Jurkat, Clone E6-1 (cell line): Measurements from ENCODE around the gene ANKRD44.
A peak's percentile ranks its signal among the peaks of the same experiment; 100 is the strongest.

Experiments
- DNase-seq: peaks from one replicate; pipeline ENCODE4 v3.0.0-alpha.2; 2011; ENCODE audit warnings: low read depth, low spot score
- H3K4me3 ChIP-seq: 2 replicates; pipeline ENCODE4 v1.5.1; 2011; ENCODE audit warnings: mild to moderate bottlenecking, low read length, control low read depth, moderate library complexity

Gene ANKRD44

DNA sequence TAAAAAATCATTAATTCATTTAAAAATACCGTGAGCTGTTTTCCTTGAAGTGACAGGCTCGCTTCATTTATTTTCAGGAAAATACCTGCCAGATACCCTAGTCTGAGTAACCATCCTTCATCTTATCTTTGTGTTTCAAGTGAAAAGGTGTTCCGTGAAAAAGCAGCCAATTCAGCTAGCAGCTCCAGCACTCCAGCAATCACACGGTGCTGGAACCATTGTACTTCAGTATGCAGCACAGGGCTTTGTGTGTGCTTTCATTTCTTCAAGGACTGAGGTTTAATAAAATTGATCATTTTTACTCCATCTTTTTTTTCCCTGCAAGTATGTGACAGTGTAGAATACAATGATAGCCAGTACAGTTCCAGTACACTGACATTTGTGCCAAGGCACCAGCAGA is 344.9 kb downstream of the ANKRD44 start:
- DNase-seq = no peak
- H3K4me3 ChIP-seq = no peak overlapping the region

DNA sequence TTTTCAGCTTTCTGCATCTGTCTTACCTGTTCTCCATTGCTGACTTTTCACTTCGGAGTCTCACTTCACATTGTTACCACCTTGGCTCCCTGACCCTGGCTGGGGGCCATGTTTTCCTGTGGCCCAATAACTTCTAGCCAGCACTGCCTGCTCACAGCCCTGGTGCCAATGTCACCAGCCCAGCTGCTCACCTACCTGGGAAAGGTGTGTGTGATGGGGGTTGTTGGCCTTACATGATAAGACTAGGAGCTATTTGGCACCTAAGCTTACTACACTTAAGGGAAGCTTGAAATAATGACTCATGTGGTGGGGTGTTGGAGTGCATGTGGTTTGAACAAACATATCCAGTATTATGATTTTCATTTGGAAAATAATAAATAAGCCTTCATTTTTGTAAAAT is 346.6 kb downstream of the ANKRD44 start:
- no peak for DNase-seq
- H3K4me3 ChIP-seq = no peak overlapping the region

DNA sequence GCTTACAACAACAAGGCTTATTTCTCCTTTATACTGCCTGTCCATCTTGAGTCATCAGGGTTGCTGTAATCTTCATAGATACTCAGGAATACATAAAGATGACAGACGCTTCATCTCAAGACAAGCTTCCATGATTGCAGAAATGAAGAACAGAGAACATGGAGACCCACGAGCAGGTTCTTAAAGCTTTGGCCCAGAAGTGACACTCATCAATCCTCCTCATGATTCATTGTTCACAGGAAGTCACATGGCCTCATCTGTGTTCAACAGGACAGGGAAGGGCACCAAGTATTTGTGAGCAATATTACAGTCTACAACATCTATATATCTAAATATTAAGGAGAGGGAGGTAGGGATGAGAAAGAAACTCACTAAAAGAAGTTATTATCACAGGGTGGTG is 347.5 kb downstream of the ANKRD44 start:
- DNase-seq = no peak
- no peak overlapping the region for H3K4me3 ChIP-seq

DNA sequence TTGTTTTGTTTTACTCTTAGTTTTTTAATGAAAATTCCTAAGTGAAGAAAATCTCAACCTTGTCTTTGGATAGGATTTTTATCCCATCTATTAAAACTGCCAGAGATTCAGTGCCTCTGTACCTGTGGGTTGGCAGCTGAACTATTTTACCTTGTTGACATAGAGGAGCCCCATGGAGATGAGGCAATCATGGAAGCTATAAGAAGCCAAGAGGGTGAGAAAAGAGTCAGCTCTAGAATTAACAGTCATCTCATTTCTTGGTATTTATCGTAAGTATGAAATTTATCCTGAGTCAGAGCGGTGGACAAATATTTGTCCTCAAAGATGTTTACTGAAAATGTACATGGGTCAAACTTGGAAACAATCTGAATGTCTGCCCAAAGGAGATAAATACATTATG is 348.3 kb downstream of the ANKRD44 start:
- no peak for DNase-seq
- no peak overlapping the region for H3K4me3 ChIP-seq

DNA sequence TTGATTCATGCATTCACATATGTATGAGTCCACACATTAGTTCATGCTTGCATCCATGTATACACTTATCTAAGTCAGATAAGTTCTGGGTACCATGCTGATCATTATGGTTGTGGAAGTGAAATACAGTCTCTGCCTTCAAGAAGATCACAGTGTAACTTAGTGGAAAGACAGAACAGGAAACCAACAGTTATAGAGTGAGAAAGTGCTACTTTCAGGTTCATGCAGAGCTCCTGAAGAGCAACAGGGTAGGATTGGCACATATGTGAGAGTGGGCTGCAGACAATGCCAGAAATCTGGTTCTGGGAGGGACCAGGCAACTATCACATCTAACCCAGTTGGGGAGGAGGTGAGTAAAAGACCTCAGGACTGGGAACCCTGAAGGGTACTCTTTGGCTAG is 348.7 kb downstream of the ANKRD44 start:
- H3K4me3 ChIP-seq = no peak overlapping the region
- no peak for DNase-seq

DNA sequence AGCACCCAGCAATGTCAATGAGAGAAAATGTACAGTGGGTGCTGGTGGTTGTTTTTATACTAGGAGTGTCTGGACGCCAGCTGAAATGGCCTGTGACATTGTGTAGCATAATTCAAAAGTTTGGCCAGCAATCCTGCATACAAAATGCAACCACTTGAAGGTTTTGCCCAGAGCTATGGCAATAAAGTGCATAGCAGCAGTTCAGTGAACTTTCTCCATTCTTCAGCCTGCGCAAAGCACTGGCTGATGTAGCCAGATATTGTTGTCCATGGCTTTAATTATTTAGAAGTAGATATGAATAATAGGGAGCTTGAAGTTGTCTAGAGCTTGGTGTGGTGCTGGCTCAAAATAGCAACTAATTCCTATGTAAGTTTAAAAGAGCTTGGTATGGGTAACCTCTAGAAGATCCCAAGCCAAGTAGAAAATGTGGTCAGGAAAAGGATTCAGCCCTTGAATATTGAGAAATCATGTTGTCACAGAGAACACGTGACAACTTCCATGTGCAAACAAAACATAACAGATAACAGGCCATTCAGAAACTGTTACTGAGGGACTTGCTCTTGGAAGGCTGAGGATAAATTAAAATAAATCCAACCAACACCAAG is 350.7 kb downstream of the ANKRD44 start:
- no peak for DNase-seq
- no peak overlapping the region for H3K4me3 ChIP-seq

DNA sequence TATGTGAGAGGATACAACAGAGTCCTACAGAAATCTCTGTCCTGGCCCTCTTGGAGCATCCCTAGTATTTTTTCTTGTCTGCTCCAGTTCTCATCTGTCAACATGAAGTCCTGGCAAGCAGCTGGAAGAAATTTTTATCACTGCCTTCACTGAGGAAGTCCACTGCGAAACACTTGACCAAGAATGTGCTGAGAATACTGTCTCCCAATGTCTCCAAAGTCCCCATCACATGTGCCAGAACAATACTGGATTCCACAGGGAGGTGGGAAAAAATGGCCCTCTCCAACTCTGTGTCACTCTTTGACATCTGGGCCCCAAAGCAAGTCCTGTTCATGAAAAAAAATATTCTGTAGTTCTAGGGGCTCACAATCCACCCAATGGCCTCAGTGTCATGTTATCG is 351.3 kb downstream of the ANKRD44 start:
- H3K4me3 ChIP-seq = no peak overlapping the region
- no peak for DNase-seq

DNA sequence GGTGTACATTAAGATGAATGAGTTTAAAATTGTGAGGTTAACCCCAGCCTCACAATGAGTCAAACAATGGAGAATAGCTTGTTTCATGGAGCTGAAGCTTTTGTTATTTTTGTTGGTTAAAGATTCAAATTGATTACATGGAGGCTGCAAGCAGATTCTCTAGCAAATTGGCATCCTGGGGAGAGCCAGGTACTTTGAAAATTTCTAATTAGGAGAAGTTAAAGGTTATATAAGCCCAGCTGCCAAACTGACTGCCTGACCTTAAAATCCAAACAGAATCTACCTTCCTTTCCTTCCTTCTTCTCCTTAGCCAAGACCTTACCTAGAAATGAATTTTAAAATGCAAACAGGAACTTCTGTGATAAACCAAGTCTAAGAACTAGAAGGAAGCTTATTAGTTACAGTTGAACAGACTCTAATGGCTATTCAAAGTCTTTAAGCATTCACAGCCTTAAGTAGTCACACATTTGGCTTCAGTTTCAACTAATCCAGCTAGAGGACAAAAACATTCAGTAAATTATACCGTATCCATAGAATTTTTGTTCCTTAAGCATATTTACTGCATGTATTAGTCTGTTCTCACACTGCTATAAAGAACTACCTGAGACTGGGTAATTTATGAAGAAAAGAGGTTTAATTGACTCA is 352.6 kb downstream of the ANKRD44 start:
- no peak for DNase-seq
- no peak overlapping the region for H3K4me3 ChIP-seq

DNA sequence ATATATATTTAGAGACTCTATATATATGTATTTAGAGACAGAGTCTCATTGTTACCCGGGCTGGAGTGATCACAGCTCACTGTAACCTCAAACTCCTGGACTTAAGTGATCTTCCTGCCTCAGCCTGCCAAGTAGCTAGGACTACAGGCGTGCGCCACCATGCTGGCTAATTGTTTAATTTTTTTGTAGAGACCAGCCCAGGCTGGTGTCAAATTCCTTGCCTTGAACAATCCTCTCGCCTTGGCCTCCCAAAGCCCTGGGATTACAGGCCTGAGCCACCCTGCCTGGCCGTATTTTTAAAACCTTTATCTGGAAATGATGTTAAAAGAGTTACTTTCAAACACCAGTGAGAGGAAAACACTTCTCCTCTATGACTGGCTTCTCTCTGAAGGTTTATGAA is 353.1 kb downstream of the ANKRD44 start:
- H3K4me3 ChIP-seq = no peak overlapping the region
- no peak for DNase-seq

DNA sequence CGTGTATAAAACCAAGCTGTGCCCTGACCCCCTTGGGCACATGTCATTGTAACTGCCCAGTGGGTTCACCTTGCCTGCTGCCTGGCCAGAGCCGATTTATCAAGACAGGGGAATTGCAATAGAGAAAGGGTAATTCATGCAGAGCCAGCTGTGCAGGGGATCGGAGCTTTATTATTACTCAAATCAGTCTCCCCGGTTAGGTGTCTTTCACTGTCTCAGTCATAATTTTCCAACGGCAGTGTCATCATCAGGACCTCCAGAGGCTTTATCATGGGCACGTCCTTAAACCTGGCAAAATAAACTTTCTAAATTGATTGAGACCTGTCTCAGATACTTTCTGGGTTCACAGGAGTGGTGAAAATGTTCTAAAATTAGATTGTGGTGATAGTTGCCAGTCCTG is 354.5 kb downstream of the ANKRD44 start:
- H3K4me3 ChIP-seq = no peak overlapping the region
- DNase-seq = no peak

DNA sequence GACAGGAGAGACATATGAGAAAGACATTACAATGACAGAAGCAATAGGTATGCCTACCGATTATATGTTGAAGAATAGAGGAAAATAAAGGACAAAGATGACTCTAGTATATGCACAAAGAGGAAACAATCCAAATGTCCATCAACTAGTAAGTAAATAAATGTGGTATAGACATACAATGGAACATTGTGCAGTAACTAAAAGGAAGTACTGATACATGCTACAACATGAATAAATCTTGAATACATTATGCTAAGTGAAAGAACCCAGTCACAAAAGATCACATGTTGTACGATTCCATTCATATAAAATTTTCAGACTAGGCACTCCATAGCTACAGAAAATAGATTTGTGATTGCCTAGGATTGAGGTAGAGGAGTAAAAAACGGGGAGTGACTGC is 355.5 kb downstream of the ANKRD44 start:
- DNase-seq = no peak
- H3K4me3 ChIP-seq = no peak overlapping the region

DNA sequence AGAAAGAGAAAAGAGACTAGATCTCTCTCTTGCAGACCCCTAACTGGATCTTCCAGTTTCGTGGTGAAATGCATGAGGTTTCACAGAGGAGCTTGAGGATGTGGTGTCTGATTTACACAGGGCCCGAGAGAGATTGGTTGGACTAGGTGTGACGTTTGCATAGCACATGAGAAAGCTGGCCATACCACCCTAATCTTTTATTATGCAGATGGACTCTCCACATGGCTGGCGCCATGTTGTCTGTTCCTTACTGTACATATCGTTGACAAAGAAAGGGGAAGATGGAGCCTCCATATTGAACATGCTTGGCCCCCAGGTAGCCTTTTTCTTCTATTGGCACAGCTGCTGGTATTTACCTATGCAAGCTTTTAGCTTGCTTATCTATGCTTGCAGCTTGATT is 356.6 kb downstream of the ANKRD44 start:
- no peak overlapping the region for H3K4me3 ChIP-seq
- no peak for DNase-seq

DNA sequence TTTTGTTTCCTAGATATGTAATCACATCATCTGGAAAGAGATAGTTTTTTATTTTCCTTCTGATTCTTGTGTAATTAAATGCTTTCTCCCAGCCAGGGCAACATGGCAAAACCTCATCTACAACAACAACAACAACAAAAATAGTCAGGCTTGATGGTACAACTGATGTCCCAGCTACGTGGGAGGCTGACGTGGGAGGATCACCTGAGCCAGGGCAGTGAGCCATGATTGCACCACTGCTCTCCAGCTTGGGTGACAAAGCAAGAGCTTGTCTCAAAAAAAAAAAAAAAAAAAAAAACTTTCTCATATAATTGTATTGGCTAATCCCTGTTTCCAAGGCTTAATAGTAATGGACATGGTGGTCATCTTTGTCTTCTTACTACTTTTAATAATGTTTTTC is 357.6 kb downstream of the ANKRD44 start:
- no peak overlapping the region for H3K4me3 ChIP-seq
- DNase-seq = no peak

DNA sequence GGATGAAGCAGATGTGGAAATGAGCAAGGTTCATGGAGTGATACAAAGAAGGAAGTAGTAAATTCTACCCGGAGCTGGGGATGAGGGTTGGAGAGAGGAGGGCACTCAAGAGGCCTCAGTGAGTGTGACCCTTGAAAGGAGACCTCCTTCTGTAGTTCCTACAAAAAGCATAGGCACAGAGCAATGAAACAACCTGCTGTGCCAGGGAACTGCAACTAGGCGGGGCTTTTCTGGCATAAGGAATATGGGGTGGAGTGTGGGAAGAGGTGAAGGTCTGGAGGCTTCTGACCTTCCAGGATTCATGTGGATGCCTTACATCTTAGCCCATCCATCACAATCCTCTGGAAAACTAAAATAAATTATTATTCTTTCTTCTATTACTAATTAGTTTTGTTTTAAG is 358.6 kb downstream of the ANKRD44 start:
- DNase-seq = no peak
- no peak overlapping the region for H3K4me3 ChIP-seq

DNA sequence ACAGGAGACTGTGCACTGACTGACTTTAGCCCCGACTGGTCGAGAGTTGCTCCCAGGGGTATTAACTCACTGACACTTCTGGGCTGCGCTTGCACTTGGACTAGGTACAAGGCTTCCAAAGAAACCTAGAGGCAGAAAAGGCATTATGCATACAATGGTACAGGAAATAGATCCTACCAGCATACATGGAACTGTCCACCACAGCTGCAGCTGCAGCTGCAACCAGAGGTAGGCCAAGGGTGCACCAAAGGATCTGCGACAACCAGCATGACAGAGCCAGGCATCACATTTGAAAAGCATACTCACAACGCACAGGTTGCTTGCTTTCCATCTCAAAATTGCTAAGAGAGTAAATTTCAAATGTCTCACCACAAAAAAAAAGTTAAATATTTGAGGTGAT is 361.5 kb downstream of the ANKRD44 start:
- no peak for DNase-seq
- no peak overlapping the region for H3K4me3 ChIP-seq

DNA sequence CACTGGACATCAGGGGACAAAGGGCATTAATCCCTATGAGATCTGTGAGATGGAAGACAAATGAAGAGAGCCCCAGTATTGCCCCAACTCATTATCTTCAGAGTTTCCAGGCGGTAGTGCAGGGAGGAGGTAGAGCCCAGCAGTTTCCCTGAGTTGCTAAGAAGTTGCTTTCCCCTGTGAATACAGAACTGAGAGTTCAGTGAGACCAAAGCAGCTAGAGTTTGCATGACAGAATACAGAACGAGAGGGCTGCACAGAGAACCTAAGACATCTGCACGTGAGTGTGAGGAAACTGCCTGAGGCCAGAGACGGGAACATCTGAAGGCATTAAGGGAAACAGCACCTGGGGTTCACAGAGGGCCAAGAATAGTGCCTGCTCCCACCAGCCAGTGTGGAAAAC is 366.0 kb downstream of the ANKRD44 start:
- DNase-seq = no peak
- no peak overlapping the region for H3K4me3 ChIP-seq

DNA sequence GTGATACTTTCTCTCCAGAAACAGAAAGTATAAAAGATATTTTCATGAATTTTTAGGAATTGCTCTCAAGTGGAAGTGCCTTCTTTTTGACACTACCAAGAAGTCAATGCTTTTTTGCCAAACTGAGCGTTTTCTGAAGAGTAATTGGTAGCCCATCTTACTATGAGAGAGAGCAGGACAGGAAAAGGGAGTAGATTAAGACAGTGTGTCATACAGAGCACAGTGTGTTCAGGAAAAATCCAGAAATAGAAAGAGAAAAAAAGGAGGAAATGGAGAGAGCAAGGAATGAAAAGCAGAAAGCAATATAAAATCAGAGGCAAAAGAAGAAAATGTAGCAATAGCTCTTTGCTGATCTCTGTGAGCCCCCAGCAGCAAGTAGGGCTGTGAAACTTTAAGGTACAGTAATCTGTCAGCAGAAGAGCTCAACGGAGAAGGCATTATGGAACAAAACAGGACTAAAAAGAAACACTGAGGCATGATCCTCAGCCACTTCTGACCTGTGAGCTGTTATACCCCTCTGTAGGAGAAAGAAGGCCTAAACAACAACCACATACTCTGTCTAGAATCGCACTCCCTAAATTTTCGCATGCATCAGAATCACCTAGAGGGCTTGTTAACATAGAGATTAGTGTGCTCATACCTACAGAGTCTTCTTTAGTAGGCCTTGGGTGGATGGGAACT is 369.0 kb downstream of the ANKRD44 start:
- DNase-seq = no peak
- no peak overlapping the region for H3K4me3 ChIP-seq

DNA sequence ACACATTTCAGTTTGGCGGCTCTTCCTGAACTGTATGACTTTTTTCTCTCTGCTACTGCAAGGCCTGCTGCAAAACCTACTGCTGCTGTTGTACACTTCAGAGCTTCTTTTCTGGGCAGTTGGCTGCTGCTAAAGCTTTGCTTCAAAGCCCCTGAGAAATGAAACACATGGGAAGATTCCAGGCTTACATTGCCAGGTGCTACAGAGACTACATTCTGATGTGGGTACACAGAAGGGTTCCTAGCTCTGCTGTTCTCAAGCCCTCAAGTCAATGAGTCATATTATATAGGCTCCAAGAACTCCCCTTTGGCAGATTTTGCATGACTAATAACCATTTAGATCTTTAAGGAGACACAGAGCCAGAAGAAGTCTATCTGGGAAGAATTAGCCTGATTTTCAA is 371.2 kb downstream of the ANKRD44 start:
- DNase-seq = peak; percentile 61
- H3K4me3 ChIP-seq = no peak overlapping the region
